Liver (tissue), 9 donors: ENCODE measurements around the gene VWA5B1. TPM values are rescaled to one million over a fixed set of nuclear protein-coding genes. Genes with fewer than 3 reads are reported as not detected.

Source experiments
- DNase-seq: peaks from one replicate; pipeline ENCODE4 v3.0.0-alpha.2; 2017; ENCODE audit warnings: low spot score
- H3K27ac ChIP-seq, 2 donors: one replicate each; pipeline ENCODE4 v1.7.0; 2013; ENCODE audit warnings: inconsistent platforms in 2 of 2, low read length in 2 of 2, control low read depth in 1 of 2, low read depth in 1 of 2, mild to moderate bottlenecking in 1 of 2
- H3K27me3 ChIP-seq, 4 donors: one replicate each; pipeline versions ENCODE4 v1.6.1 to v1.7.0; 2013; ENCODE audit warnings: low read length in 3 of 4, inconsistent platforms in 1 of 4, mild to moderate bottlenecking in 1 of 4, moderate library complexity in 1 of 4; ENCODE audit not compliant: control insufficient read depth in 4 of 4, insufficient read depth in 4 of 4
- H3K36me3 ChIP-seq, 4 donors: one replicate each; pipeline versions ENCODE4 v1.6.1 to v1.7.0; 2013; ENCODE audit warnings: low read length in 3 of 4, mild to moderate bottlenecking in 3 of 4, low read depth in 1 of 4, moderate library complexity in 1 of 4; ENCODE audit not compliant: control insufficient read depth in 4 of 4, insufficient read depth in 3 of 4
- H3K4me1 ChIP-seq, 4 donors: one replicate each; pipeline versions ENCODE4 v1.6.1 to v1.7.0; 2013; ENCODE audit warnings: low read length in 3 of 4, mild to moderate bottlenecking in 3 of 4, moderate library complexity in 1 of 4; ENCODE audit not compliant: control insufficient read depth in 4 of 4, insufficient read depth in 4 of 4
- H3K4me3 ChIP-seq, 3 donors: one replicate each; pipeline versions ENCODE4 v1.6.1 to v1.7.0; 2013; ENCODE audit warnings: low read length in 3 of 3, control low read depth in 1 of 3, low read depth in 1 of 3, mild to moderate bottlenecking in 1 of 3
- H3K9ac ChIP-seq, 2 donors: one replicate each; pipeline ENCODE4 v1.7.0; 2013; ENCODE audit warnings: low read length in 2 of 2, mild to moderate bottlenecking in 2 of 2, moderate library complexity in 2 of 2, control low read depth in 1 of 2, low read depth in 1 of 2
- H3K9me3 ChIP-seq, 4 donors: one replicate each; pipeline versions ENCODE4 v1.6.1 to v1.7.0; 2013; ENCODE audit warnings: low read length in 3 of 4; ENCODE audit not compliant: control insufficient read depth in 4 of 4
- CTCF ChIP-seq: fragments of 150-350 bp; IDR thresholded peaks from 2 replicates; pipeline ENCODE4 v1.5.1; 2017; ENCODE audit warnings: improper control_type of control experiment, low read depth, low read length; ENCODE audit not compliant: missing input control
- FOXA2 ChIP-seq: IDR thresholded peaks from 2 replicates; pipeline ENCODE4 v1.6.1; 2016; ENCODE audit warnings: antibody characterized with exemption
- GABPA ChIP-seq, 2 donors: IDR thresholded peaks in 1 of 2; conservative IDR thresholded peaks in 1 of 2; 2 replicates each; pipeline ENCODE4 v1.6.1; 2016; ENCODE audit warnings: antibody characterized with exemption in 2 of 2, mild to moderate bottlenecking in 1 of 2, moderate library complexity in 1 of 2
- HNF4A ChIP-seq, 2 donors: conservative IDR thresholded peaks; 2 replicates each; pipeline ENCODE4 v1.6.1; 2016; ENCODE audit warnings: antibody characterized with exemption in 2 of 2, mild to moderate bottlenecking in 2 of 2
- JUND ChIP-seq, 2 donors: IDR thresholded peaks; 2 replicates each; pipeline ENCODE4 v1.6.1; 2016; ENCODE audit warnings: antibody characterized with exemption in 2 of 2
- MAX ChIP-seq: IDR thresholded peaks from 2 replicates; pipeline ENCODE4 v1.6.1; 2016; ENCODE audit warnings: antibody characterized with exemption
- NR2F2 ChIP-seq: IDR thresholded peaks from 2 replicates; pipeline ENCODE4 v1.6.1; 2016; ENCODE audit warnings: antibody characterized with exemption
- RAD21 ChIP-seq, 2 donors: IDR thresholded peaks; 2 replicates each; pipeline ENCODE4 v1.6.1; 2016; ENCODE audit warnings: antibody characterized with exemption in 2 of 2, mild to moderate bottlenecking in 2 of 2
- TAF1 ChIP-seq: conservative IDR thresholded peaks from 2 replicates; pipeline ENCODE4 v1.6.1; 2016; ENCODE audit warnings: antibody characterized with exemption, mild to moderate bottlenecking
- ZBTB33 ChIP-seq: IDR thresholded peaks from 2 replicates; pipeline ENCODE4 v1.6.1; 2016; ENCODE audit warnings: antibody characterized with exemption
- WGBS: extraction: QIAGEN DNeasy Blood & Tissue Kit; methylation state at CpG from one replicate; pipeline ENCODE4 v1.1.7; 2013; 5-methylcytosine and 5-hydroxymethylcytosine counted together
- polyA plus RNA-seq, 2 donors: library from polyadenylated mRNA; stranded (reverse) in 1 of 2; unstranded in 1 of 2; fragments of 200-250 nt in 1 of 2; fragments of >200 nt in 1 of 2; fragmentation: Nextera tagmentation in 1 of 2; extraction: Ambion mirVana in 1 of 2; gene quantifications; one replicate each; pipeline versions ENCODE4 v1.2.1 to v1.2.3, GENCODE V29; 2013 to 2015
- total RNA-seq, 2 donors: library from RNA; depleted of rRNA; stranded (reverse); fragments of >200 nt; gene quantifications; one replicate each; pipeline ENCODE4 v1.2.3, GENCODE V29; 2014
- donor health status: healthy.
- donor health status: healthy.
- donor health status: healthy.
- donor health status: healthy.
- donor health status: healthy.

The VWA5B1 gene
- total and polyA plus RNA-seq, 4 donors, result not detected

GRCh38 chr1:20350421-20350820 lies 59.7 kb downstream of the VWA5B1 start:
- DNase-seq, result no peak
- Histone ChIP-seq H3K9ac (no peak overlapping the region), H3K36me3 (no peaks in the 10 kb centered on the region), H3K4me1 (no peaks in the 10 kb centered on the region), H3K4me3 (no peak overlapping the region), H3K9me3 (no peaks in the 10 kb centered on the region), H3K27me3 (no peaks in the 10 kb centered on the region), H3K27ac (no peak overlapping the region)
- TF ChIP-seq GABPA (IDR thresholded peaks at IDR 0.05 in 1 of 2, conservative IDR thresholded peaks at IDR 0.05 in 1 of 2) (no peak), JUND (IDR thresholded peaks at IDR 0.05) (no peak)
- 94% methylated on average over 7 of the region's 7 CpGs for WGBS

- no peak for TF ChIP-seq JUND (IDR thresholded peaks at IDR 0.05)
- TF ChIP-seq HNF4A (conservative IDR thresholded peaks at IDR 0.05), result no peak
- TF ChIP-seq ZBTB33, result no peak
- TF ChIP-seq CTCF, result no peak
- no peak for TF ChIP-seq NR2F2
- no peak for TF ChIP-seq MAX
- TF ChIP-seq TAF1, result no peak
- no peak for TF ChIP-seq RAD21 (IDR thresholded peaks at IDR 0.05)
- no peaks in the 10 kb centered on the region for H3K36me3 ChIP-seq
- no peak overlapping the region for H3K9ac ChIP-seq
- no peak for DNase-seq
- H3K27me3 ChIP-seq, result no peaks in the 10 kb centered on the region
- H3K9me3 ChIP-seq, result no peaks in the 10 kb centered on the region
- WGBS, result 71% methylated on average over 9 of the region's 9 CpGs
- no peak overlapping the region for H3K4me3 ChIP-seq
- no peak overlapping the region for H3K27ac ChIP-seq
- no peaks in the 10 kb centered on the region for H3K4me1 ChIP-seq
Observed at GRCh38 chr1:20351911-20352701, 61.4 kb downstream of the VWA5B1 start.

- TF ChIP-seq FOXA2, result no peak
- 91% methylated on average over 17 of the region's 17 CpGs for WGBS
- Histone ChIP-seq H3K4me1 (peaks cover 3 to 9% (median 7%) of the 10 kb centered on the region in 4 donors), H3K27me3 (no peaks in the 10 kb centered on the region), H3K27ac (no peak overlapping the region), H3K36me3 (no peaks in the 10 kb centered on the region), H3K9me3 (no peaks in the 10 kb centered on the region), H3K9ac (no peak overlapping the region), H3K4me3 (no peak overlapping the region)
- DNase-seq, result no peak
Observed at GRCh38 chr1:20353836-20354235, 63.2 kb downstream of the VWA5B1 start.
